Natural killer cell (primary cell): ENCODE results near the gene FCRL1. TPM values are rescaled to one million over a fixed set of nuclear protein-coding genes. Genes with fewer than 3 reads are reported as not detected.
A peak's percentile ranks its signal among the peaks of the same experiment; 100 is the strongest.

Experiments
- ATAC-seq, 3 donors: fragments of 150-1000 bp in 2 of 3; fragments of 200-7000 bp in 1 of 3; cut with Tn5 transposase; 1 replicate in 1 of 3; 2 replicates in 2 of 3; pipeline ENCODE4 v1.10.0; 2021; ENCODE audit warnings: mild to moderate bottlenecking in 2 of 3, moderate library complexity in 2 of 3
- DNase-seq, 2 donors: peaks; one replicate each; pipeline versions ENCODE4 v3.0.0 to v3.0.0-alpha.2; 2013 to 2021; ENCODE audit warnings: mixed read lengths in 1 of 2
- H3K27ac ChIP-seq: one replicate; pipeline ENCODE4 v1.5.1; 2013; ENCODE audit warnings: mild to moderate bottlenecking, low read length
- H3K27me3 ChIP-seq: one replicate; pipeline ENCODE4 v1.6.1; 2013; ENCODE audit warnings: low read length; ENCODE audit not compliant: control insufficient read depth, insufficient read depth
- H3K36me3 ChIP-seq: one replicate; pipeline ENCODE4 v1.6.1; 2013; ENCODE audit warnings: low read length; ENCODE audit not compliant: control insufficient read depth, insufficient read depth
- H3K4me1 ChIP-seq: one replicate; pipeline ENCODE4 v1.6.1; 2013; ENCODE audit warnings: low read length; ENCODE audit not compliant: control insufficient read depth, insufficient read depth
- H3K4me3 ChIP-seq: one replicate; pipeline ENCODE4 v1.5.1; 2013; ENCODE audit warnings: low read length
- H3K9me3 ChIP-seq: one replicate; pipeline ENCODE4 v1.6.1; 2013; ENCODE audit warnings: low read length; ENCODE audit not compliant: control insufficient read depth, insufficient read depth
- H3K27ac Mint-ChIP-seq, 2 donors: one replicate each; pipeline ENCODE4 v1.8.0; 2022; ENCODE audit warnings: mild to moderate bottlenecking in 2 of 2, mixed read lengths in 2 of 2, moderate library complexity in 1 of 2
- H3K27me3 Mint-ChIP-seq, 2 donors: one replicate each; pipeline ENCODE4 v1.8.0; 2022; ENCODE audit warnings: low read depth in 2 of 2, mixed read lengths in 2 of 2
- H3K36me3 Mint-ChIP-seq: one replicate; pipeline ENCODE4 v1.8.0; 2022; ENCODE audit warnings: mixed read lengths
- H3K4me1 Mint-ChIP-seq, 2 donors: one replicate each; pipeline ENCODE4 v1.8.0; 2022; ENCODE audit warnings: mixed read lengths in 2 of 2
- H3K4me3 Mint-ChIP-seq: one replicate; pipeline ENCODE4 v1.8.0; 2022; ENCODE audit warnings: mild to moderate bottlenecking, moderate library complexity, mixed read lengths
- H3K9me3 Mint-ChIP-seq, 2 donors: one replicate each; pipeline ENCODE4 v1.8.0; 2022; ENCODE audit warnings: mixed read lengths in 2 of 2
- CTCF ChIP-seq: fragments of 200-600 bp; IDR thresholded peaks from one replicate; pipeline ENCODE4 v1.8.0; 2022; ENCODE audit warnings: antibody characterized with exemption
- WGBS: methylation state at CpG from one replicate; pipeline ENCODE4 v1.1.7; 2013; ENCODE audit warnings: missing lambda C conversion rate; ENCODE audit not compliant: insufficient coverage; 5-methylcytosine and 5-hydroxymethylcytosine counted together
- intact Hi-C: fragments of 100-400 bp; cut with micrococcal nuclease; formaldehyde crosslinking; loops from one replicate; pipeline ENCODE4 v1.14.2; 2022
- total RNA-seq, 4 donors: library from RNA; stranded (reverse); fragments of 120-200 nt in 1 of 4; gene quantifications; one replicate each; pipeline versions ENCODE4 v1.2.3 to v1.2.4, GENCODE V29; 2013 to 2022

The FCRL1 gene
- total RNA-seq, 3 donors from 2014 or later (not counting 1 experiment from before 2014, with no cell fraction given) = 1.8 to 2.6 (median 2.0) TPM

- H3K9me3 Mint-ChIP-seq = no peaks in the 10 kb centered on the region
Observed at GRCh38 chr1:157781048-157781447, 38.9 kb downstream of the FCRL1 start.

GRCh38 chr1:157776971-157777391 is 42.9 kb downstream of the FCRL1 start, which contains the start of gene FCRL2:
FCRL2 (minus strand) TSS chr1:157777132; CDS start chr1:157777073, 59 bp downstream.
- no peak for DNase-seq
- no peaks in the 10 kb centered on the region for H3K9me3 Mint-ChIP-seq
- H3K4me1 Mint-ChIP-seq = peaks cover 31 to 34% of the 10 kb centered on the region in 2 donors
- H3K27me3 Mint-ChIP-seq = no peaks in the 10 kb centered on the region
- Histone ChIP-seq H3K4me1 (peaks cover 26% of the 10 kb centered on the region), H3K27ac (no peak within 1 kb of the TSS), H3K4me3 (peak within 1 kb of the TSS; percentile 21), H3K9me3 (no peaks in the 10 kb centered on the region), H3K27me3 (no peaks in the 10 kb centered on the region), H3K36me3 (no peaks in the 10 kb centered on the region)
- no peak for ATAC-seq
- no peaks in the 10 kb centered on the region for H3K36me3 Mint-ChIP-seq
- WGBS = 0% methylated on average over 1 of the region's 1 CpG
- no peak within 1 kb of the TSS for H3K4me3 Mint-ChIP-seq
- intact Hi-C loops = loop anchor here (10.0 kb wide), 1 partner anchor 52 kb away; no protein-coding TSS in a partner anchor
- TF ChIP-seq CTCF = no peak
- H3K27ac Mint-ChIP-seq = no peak within 1 kb of the TSS

More at GRCh38 chr1:157781048-157781447, 38.9 kb downstream of the FCRL1 start:
- intact Hi-C loops = no loop called here
- Mint-ChIP-seq H3K4me1 (peaks cover 12 to 16% of the 10 kb centered on the region in 2 donors), H3K27ac (no peak overlapping the region), H3K36me3 (no peaks in the 10 kb centered on the region), H3K4me3 (no peak overlapping the region), H3K27me3 (no peaks in the 10 kb centered on the region)
- H3K4me3 ChIP-seq = no peak overlapping the region
- 5% methylated on average over 1 of the region's 2 CpGs for WGBS
- H3K4me1 ChIP-seq = peaks cover 7% of the 10 kb centered on the region
- TF ChIP-seq CTCF = no peak
- ATAC-seq (no peak), DNase-seq (no peak)
- no peaks in the 10 kb centered on the region for H3K27me3 ChIP-seq
- H3K9me3 ChIP-seq = no peaks in the 10 kb centered on the region
- H3K36me3 ChIP-seq = no peaks in the 10 kb centered on the region
- H3K27ac ChIP-seq = peak overlapping the region; percentile 2

GRCh38 chr1:157775101-157775870 is 44.6 kb downstream of the FCRL1 start:
- Mint-ChIP-seq H3K4me1 (peaks cover 39 to 40% of the 10 kb centered on the region in 2 donors), H3K4me3 (no peak overlapping the region), H3K27me3 (no peaks in the 10 kb centered on the region), H3K9me3 (no peaks in the 10 kb centered on the region), H3K27ac (no peak overlapping the region), H3K36me3 (no peaks in the 10 kb centered on the region)
- Histone ChIP-seq H3K27ac (no peak overlapping the region), H3K4me1 (peaks cover 28% of the 10 kb centered on the region), H3K9me3 (no peaks in the 10 kb centered on the region), H3K27me3 (no peaks in the 10 kb centered on the region), H3K4me3 (no peak overlapping the region), H3K36me3 (no peaks in the 10 kb centered on the region)
- ATAC-seq (no peak), DNase-seq (no peak)
- 84% methylated on average over 4 of the region's 4 CpGs for WGBS
- intact Hi-C loops = loop anchor here (10.0 kb wide), 1 partner anchor 50 kb away; no protein-coding TSS in a partner anchor
- no peak for TF ChIP-seq CTCF
